HG02759 (cell line): ENCODE results near the gene GNAI2.
"Not testable (repeated sequence)": the region's sequence is repeated elsewhere in the genome, so short reads cannot be mapped to it uniquely, and the experiment has no call there.

ENCODE experiments used
- ATAC-seq: cut with Tn5 transposase; IDR thresholded peaks from one replicate; pipeline ENCODE4 v1.9.1; 2021; ENCODE audit warnings: mild to moderate bottlenecking, moderate library complexity; ENCODE audit not compliant: unreplicated experiment

GNAI2 gene

GRCh38 chr3:50275141-50275995 lies 39.4 kb downstream of the GNAI2 start:
- no peak for ATAC-seq

DNA sequence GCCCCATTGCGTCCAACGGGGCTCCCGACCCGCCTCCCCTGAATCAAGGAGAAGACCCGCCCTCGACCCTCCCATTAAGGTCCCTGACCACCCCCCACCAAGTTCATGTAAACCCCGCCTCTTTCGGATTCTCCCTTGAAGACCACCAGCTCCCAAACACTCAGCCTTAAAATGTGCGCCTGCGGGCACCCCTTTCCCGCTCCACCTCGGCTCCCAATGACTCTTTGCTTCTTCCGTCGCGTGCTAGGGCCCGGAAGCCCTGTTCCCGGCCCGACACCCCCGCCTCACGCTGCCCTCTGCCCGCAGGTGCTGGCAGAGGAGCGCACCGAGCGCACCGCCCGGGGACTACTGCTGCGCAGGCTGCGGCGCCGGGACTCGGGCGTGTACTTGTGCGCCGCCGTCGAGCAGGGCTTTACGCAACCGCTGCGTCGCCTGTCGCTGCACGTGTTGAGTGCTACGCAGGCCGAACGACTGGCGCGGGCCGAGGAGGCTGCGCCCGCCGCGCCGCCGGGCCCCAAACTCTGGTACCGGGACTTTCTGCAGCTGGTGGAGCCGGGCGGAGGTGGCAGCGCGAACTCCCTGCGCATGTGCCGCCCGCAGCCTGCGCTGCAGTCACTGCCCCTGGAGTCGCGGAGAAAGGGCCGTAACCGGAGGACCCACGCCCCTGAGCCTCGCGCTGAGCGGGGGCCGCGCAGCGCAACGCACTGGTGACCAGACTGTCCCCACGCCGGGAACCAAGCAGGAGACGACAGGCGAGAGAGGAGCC lies 40.2 kb downstream of the GNAI2 start:
- no peak for ATAC-seq

DNA sequence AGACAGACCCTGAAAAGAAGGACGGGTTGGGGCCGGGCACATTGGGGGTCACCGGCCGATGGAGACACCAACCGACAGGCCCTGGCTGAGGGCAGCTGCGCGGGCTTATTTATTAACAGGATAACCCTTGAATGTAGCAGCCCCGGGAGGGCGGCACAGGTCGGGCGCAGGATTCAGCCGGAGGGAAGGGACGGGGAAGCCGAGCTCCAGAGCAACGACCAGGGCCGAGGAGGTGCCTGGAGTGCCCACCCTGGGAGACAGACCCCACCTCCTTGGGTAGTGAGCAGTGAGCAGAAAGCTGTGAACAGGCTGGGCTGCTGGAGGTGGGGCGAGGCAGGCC lies 40.7 kb downstream of the GNAI2 start:
- ATAC-seq = no peak

DNA sequence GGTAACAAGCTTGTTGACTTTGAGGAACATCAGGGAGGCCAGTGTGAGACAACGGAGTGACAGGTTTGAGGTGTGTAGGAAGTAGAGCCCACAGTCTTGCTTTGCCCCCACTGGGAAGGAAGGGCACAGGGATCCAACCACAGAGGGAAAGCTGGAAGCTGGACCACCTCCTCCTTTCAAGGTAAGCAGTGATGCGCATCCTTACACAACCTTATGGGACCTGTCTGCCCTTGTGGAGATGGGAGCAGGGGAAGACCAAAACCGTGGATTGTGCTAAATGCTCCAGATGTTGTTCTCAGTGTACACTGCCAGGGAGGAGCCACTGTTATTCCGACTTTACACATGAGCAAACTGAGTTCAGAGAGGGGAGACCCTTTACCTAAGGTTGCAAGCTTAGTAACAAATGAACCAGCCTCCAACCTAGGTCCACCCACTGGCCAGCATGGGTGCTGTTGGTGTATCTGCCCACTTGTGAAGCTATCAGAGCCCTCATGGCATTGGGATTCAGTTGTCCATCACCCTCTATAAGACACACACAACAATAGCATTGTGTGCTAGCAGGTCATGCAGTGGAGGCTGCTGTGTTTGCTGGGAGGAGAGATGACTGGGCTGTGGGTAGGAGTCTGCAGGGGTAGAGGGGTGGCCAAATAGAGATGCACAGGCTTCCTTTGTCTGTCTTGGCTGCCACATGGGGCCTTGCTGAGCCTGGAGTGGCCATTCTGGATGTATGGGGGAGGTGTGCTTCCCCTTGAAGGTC lies 42.3 kb downstream of the GNAI2 start:
- no peak for ATAC-seq

- no peak for ATAC-seq
Observed at GRCh38 chr3:50278880-50279224, 42.8 kb downstream of the GNAI2 start, which contains the start of gene LSMEM2. Gene LSMEM2 (plus strand): TSS chr3:50279087. CDS start chr3:50279114, 27 bp downstream.

DNA sequence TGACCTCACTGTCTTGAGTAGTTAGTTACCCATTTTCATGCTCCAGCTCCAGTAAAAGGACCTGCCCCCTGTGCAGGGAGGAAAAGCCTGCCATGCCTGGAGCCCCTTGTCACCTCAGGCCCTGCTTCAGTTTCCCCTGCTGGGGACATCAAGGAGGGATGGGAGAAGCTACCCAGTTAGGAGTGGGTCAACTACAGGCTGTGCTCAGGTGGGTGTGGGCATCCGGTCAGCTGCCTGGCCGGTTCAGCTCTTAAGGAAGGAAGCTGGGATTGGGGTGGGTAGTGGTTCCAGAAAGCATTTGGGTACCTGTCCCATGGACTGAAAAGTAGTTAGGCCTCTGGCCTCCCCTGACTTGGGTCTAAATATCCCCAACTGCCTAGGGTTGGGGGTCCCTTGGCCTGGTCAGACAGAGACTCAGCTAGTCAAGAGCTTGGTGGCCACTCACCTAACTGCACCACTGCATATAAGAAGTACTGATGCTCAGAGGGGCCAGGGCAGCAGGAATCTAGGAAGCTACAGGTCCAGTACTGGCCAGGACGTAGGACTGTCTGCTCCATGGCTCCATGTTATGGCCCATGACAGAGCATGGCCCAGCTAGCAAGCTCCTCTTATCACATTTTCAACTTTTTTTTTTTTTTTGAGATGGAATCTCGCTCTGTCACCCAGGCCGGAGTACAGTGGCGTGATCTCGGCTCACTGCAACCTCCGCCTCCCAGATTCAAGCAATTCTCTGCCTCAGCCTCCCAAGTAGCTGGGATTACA lies 43.4 kb downstream of the GNAI2 start:
- no peak for ATAC-seq

GRCh38 chr3:50284121-50284520 lies 48.1 kb downstream of the GNAI2 start:
- ATAC-seq = not testable (repeated sequence)

DNA sequence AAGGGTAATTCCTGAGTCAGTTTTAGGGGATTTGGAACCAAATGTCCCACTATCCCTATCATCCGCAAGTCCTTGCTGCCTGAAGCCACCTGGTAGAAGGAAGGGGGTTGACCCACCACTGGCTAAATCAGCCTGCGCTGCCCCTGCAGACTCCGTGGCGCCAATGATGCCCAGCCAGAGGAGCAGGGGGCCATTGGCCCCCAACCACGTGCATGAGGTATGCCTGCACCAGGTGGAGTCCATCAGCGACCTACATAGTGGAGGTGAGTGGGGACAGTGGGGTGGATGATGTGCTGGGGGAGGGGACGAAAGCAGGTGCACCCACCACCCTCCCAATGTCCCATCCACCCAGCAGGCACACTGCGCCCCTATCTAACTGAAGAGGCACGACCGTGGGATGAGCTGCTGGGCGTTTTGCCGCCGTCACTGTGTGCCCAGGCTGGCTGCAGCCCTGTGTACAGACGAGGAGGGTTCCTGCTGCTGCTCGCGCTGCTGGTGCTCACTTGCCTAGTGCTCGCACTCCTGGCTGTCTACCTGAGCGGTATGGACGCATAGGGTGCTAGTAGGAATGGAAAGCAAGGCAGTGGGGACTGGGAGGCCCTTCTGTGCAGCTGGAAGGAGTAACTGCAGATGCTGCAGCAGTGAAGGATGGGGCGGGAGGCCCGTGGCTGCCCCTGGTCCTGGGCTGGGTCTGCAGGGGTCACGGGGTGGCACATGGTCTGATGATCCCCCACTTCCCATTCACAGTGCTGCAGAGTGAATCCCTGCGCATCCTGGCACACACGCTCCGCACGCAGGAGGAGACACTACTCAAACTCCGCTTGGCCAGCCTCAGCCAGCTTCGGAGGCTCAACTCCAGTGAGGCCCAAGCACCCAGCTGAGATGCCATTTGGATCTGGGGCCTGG lies 50.6 kb downstream of the GNAI2 start:
- no peak for ATAC-seq

DNA sequence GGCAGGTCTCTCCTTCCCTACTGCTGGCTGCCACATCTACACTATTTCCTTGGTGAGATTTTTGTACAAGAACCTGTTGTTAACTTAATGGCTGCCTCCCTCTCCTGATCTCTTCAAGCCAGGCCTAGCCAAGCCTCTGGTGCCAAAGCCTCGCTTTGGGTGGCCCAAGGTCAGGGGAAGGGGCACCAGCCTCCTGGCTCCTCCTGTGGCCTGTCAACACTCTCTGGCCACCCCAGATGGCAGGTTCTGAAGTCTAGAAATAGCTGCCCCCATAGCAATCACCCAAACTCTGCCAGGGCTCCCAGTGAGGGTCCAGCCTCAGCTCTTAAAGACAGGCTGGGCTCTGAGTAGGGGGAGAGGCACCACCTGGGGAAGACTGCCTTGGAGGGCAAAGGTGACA lies 51.3 kb downstream of the GNAI2 start:
- no peak for ATAC-seq

DNA sequence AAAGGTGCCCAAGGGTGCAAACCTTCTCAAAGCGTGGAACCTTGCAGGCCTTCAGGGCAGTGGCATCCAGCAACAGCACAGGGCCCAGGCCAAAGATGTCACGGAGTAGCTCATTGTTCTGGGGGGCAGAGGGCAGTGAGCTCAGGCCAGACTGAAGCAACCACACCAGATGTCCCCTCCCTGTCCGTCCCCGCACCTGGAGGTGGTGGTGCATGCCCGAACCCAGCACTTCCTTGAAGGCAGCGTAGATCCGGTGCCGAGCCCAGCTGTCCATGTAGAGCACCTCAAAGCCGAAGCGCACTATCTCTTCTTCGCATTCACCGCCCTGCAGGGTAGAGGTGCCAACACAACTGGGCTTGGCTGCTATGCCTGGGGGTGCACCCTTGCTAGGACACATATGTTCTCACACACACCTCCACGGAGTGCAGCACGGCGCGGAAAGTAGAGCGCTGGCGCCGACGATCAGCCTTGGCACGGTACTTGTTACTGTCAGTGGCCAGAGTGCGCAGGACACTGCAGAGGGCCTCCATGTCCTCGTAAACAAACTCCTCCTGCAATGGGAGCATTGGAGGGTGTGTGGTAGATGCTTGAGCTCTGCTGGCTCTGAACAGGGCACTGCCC lies 52.5 kb downstream of the GNAI2 start:
- no peak for ATAC-seq

GRCh38 chr3:50289130-50289529 lies 53.1 kb downstream of the GNAI2 start:
- ATAC-seq = no peak

- ATAC-seq = no peak
Observed at GRCh38 chr3:50290161-50290641, 54.2 kb downstream of the GNAI2 start.

DNA sequence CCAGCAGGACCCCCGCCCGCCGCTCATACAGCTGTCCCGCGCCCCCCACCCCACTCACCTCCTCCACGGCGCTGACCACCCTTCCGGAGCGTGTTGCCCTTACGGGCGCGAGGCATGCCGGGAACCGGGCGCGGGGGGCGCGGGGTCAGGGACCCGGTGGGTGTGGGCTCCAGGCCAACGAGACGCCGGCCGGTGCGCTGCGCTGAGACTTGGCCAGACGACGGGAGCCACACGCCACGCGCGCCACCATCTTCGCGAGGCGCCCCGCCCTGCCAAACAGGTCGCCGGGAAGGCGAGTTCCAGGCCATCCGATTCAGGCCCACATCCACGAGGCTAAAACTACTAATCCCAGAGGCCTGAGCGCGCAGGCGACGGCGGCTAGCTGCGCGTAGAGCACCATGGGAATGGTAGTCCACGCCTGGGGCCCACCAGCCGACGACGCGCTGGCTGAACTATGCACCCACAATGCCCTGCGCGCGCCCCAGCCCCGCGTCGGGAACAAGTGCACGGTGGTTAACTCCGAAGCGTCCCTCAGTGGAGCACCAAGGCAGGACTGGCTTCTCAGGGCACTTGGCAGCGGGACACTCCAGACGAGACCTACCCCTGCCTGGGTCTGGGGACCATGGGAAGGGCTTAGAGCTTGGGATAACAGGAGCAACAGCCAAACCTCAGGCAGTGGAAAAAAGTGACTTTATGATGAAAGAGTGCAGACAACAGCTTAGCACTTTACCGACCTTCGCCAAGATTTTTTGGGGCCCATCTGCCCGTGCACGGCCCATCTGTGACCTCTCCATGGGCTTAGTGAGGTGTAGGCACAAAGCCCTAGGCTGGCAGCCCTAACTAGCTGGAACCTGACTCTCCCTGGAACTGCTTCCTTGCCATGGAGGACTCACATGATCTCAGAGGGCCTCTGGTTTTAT lies 56.4 kb downstream of the GNAI2 start, which contains the start of gene IFRD2:
Gene IFRD2, minus strand, starts transcription at position 271 of the 920 bp plus-strand sequence. Its CDS starts 155 bp downstream, at position 116.
- peak; percentile 94 for ATAC-seq

- ATAC-seq = no peak
Observed at GRCh38 chr3:50293079-50293801, 57.2 kb downstream of the GNAI2 start.

DNA sequence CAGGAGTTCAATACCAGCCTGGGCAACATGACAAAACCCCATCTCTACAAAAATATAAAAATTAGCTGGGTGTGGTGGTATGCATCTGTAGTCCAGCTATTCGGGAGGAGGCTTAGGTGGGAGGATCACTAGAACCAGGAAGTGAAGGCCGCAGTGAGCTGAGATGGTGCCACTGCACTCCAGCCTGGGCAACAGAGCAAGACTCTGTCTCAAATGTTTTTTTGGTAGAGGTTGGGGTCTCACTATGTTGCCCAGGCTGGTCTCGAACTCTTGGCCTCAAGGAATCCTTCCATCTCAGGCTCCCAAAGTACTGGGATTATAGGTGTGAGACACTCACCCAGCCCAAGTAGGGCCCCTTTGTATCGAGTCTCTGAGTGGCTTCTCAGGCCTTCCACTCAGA lies 58.1 kb downstream of the GNAI2 start:
- ATAC-seq = no peak

DNA sequence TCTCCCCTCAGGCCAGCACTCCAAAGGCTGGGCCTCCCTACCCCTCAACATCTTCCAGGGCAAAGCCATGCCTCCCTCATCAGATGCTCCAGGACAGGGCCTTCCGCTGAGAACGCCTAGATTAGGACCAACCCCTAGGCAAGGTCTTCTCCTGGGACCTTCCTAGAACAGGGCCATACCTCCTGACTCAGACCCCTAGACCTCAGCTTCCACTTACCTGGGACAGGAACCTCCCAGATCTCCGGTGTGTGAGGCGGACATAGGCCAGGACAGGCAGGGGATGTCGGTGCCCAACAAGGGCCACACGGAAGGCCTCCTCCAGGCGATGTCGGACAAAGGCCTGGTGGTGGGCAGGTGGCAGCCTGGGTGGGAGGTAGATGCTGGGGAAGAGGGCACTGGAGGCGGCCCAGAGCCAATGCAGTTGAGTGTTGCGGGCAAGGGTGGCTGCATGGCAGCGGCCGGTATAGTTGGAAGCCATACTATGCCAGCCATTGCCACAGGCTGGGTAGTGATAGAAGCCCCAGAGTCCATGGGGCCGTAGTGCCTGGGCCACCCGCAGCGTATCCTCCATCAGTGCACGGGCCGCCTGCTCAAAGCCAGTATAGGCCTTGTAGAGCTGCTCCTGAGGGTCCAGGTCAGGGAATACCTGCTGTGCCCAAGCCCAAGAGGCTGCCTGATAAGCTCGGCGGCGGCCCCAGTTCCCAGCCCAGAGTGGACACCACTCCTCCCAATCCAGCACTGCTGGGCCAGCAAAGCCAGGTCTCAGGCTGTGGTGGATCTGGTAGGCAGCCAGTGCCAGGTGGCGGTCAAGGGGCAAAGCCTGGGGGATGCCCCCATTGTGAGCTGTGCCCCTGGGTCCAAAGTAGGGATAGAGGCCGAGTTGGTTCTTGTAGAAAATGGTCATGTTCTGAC lies 58.7 kb downstream of the GNAI2 start:
- no peak for ATAC-seq
